Coronary artery (tissue), 2 donors: Measurements from ENCODE around the gene EME2.
A peak's percentile ranks its signal among the peaks of the same experiment; 100 is the strongest.
"Not testable (repeated sequence)": the region's sequence is repeated elsewhere in the genome, so short reads cannot be mapped to it uniquely, and the experiment has no call there.

Source experiments
- DNase-seq: peaks from one replicate; pipeline ENCODE4 v3.0.0-alpha.2; 2017; ENCODE audit warnings: low spot score
- H3K27ac ChIP-seq, 2 donors: fragments of 200-600 bp; sonication (generic); one replicate each; pipeline ENCODE4 v1.5.1; 2016 to 2019
- H3K4me3 ChIP-seq: fragments of 200-600 bp; sonication (generic); 2 replicates; pipeline ENCODE4 v1.5.1; 2016; ENCODE audit warnings: mild to moderate bottlenecking, moderate library complexity
- TF ChIP-seq, protein P1 (sequence below): fragments of 200-600 bp; sonication (generic); IDR thresholded peaks from one replicate; pipeline ENCODE4 v1.5.1; 2019; ENCODE audit warnings: antibody characterized with exemption

EME2 gene

DNA sequence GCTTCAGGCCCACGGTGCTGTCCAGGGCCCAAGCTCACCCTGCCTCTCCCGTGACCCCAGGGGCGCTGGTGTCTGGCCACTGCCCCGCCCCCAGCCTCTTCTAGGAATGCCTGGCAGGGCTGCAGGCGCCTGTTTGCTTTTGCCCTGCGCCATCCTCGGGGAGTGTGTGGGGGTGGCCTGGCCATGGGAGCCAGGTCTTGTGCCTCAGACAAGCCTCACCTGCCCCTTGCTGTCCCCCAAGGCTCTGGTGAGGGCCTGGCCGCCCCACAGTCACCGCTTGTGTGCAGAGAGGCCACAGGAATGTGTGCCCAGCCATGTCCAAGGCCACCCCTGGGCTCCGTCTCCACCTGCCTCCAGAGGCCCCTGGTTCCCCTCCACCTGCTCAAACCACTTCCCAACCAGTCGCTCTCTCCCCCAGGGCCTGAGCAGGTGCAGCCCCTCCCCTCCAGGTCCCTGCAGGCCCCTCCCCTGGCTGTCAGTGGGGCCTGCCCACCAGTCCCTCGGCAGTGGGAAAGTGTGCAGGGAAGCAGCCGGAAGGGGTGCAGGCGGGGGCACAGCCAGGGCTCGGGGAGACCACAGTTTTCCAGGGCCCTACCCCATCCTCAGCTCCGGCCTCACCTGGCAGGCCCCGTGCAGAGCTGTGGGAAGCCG, 21.7 kb downstream of the EME2 start:
- DNase-seq = no peak
- Histone ChIP-seq H3K4me3 (no peak overlapping the region), H3K27ac (no peak overlapping the region)
- TF ChIP-seq, protein P1, sequence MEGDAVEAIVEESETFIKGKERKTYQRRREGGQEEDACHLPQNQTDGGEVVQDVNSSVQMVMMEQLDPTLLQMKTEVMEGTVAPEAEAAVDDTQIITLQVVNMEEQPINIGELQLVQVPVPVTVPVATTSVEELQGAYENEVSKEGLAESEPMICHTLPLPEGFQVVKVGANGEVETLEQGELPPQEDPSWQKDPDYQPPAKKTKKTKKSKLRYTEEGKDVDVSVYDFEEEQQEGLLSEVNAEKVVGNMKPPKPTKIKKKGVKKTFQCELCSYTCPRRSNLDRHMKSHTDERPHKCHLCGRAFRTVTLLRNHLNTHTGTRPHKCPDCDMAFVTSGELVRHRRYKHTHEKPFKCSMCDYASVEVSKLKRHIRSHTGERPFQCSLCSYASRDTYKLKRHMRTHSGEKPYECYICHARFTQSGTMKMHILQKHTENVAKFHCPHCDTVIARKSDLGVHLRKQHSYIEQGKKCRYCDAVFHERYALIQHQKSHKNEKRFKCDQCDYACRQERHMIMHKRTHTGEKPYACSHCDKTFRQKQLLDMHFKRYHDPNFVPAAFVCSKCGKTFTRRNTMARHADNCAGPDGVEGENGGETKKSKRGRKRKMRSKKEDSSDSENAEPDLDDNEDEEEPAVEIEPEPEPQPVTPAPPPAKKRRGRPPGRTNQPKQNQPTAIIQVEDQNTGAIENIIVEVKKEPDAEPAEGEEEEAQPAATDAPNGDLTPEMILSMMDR = no peak

DNA sequence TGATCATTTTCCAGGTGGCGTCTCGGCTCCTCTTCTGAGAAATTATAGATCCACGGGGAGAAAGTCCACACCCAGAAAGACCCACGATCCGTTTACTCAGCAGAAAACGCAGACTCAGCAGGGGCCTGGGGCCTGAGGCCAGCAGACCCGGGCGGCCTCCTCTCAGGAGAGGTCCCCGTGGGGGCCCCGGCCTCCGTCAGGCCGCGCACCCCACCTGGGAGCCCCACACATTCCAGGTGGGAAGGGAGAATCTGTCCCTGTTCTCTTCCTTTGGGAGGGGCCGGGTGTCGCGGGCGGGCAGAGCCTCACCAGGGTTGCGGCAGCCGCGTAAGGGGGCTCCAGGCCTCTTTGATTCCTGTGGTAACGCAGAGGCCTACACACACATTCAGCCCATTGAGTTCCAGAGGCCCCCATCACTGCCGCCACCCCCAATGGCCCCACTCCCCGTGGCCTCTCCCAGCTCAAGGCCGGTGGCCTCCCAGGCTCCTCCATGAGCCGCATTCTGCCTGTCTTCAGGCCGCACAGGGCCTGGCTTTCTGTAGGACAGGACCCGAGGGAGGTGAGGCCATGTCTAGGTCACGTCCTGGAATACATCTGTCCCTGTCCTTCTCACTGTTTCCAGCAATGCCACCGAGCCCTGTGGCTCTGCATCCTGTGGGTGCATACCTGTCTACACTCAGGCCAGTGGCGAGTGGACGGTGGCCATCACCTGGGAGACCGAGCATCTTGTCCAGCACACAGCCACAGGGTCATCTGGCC, 22.5 kb downstream of the EME2 start:
- no peak for DNase-seq
- H3K4me3 ChIP-seq = no peak overlapping the region
- H3K27ac ChIP-seq = no peak overlapping the region
- TF ChIP-seq, protein P1 = no peak

- not testable (repeated sequence) for H3K27ac ChIP-seq, DNase-seq, H3K4me3 ChIP-seq
Measured at GRCh38 chr16:1799263-1799662, 26.7 kb downstream of the EME2 start.

- H3K27ac ChIP-seq = no peak overlapping the region
- H3K4me3 ChIP-seq = no peak overlapping the region
- TF ChIP-seq, protein P1 = no peak
- DNase-seq = no peak
Measured at GRCh38 chr16:1800701-1801100, 28.1 kb downstream of the EME2 start.

- TF ChIP-seq, protein P1 = no peak
- no peak for DNase-seq
Measured at GRCh38 chr16:1807626-1808025, 35.0 kb downstream of the EME2 start.

GRCh38 chr16:1808691-1809090, 36.1 kb downstream of the EME2 start:
- H3K27ac ChIP-seq = no peak overlapping the region
- H3K4me3 ChIP-seq = no peak overlapping the region
- TF ChIP-seq, protein P1 = no peak
- no peak for DNase-seq

More at GRCh38 chr16:1807626-1808025, 35.0 kb downstream of the EME2 start:
- H3K4me3 ChIP-seq = no peak overlapping the region
- H3K27ac ChIP-seq = no peak overlapping the region

DNA sequence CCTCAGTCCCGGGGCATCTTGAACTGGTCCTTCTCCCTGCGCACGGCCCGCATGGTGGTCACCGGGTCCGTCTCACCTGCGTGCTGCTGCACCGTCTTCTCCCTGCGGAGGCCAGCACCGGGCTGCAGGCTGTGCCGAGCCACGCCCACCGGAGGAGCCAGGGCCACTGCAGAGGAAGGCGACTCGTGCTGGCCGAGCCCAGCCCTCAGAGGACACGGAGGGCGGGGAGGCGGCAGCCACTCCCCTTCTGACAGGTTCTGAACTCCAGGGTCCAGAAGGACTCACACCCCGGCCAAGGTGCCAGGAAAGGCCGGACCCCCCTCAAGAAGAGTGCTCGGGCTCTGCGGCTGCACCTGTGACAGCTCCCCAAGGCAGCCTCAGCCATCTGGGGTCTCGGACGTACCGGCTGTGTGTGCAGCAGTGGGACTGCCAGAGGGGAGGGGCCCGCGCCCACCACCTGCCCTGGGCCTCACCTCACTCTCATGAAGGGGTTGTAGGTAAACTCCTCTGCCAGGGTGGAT, 36.7 kb downstream of the EME2 start:
- no peak overlapping the region for H3K4me3 ChIP-seq
- H3K27ac ChIP-seq = no peak overlapping the region
- TF ChIP-seq, protein P1 = no peak
- DNase-seq = peak; percentile 71
